NCI-H2227 treated with DMSO at 0.1 percent for 48 hours (cell line): ENCODE results near the gene SORBS1.

Experiments used
- DNase-seq: peaks from one replicate; lab custom pipeline; 2025; lab: John Stamatoyannopoulos, UW

Gene SORBS1

GRCh38 chr10:95343573-95343972, 217.6 kb downstream of the SORBS1 start:
- DNase-seq: no peak

- DNase-seq: no peak
These were observed 219.4 kb downstream of the SORBS1 start for GRCh38 chr10:95341716-95342130.

- no peak for DNase-seq
These were observed 221.3 kb downstream of the SORBS1 start for GRCh38 chr10:95339863-95340262.

- no peak for DNase-seq
These were observed 223.6 kb downstream of the SORBS1 start for GRCh38 chr10:95337423-95338160.

GRCh38 chr10:95336702-95337101, 224.5 kb downstream of the SORBS1 start:
- DNase-seq: no peak

GRCh38 chr10:95335933-95336699, 225.1 kb downstream of the SORBS1 start:
- no peak for DNase-seq

- no peak for DNase-seq
These were observed 226.4 kb downstream of the SORBS1 start for GRCh38 chr10:95334805-95335144.

- DNase-seq: no peak
These were observed 227.0 kb downstream of the SORBS1 start for GRCh38 chr10:95333997-95334804.

- no peak for DNase-seq
These were observed 228.4 kb downstream of the SORBS1 start for GRCh38 chr10:95332666-95333249.

- DNase-seq: no peak
These were observed 229.5 kb downstream of the SORBS1 start for GRCh38 chr10:95331596-95332130.

- DNase-seq: no peak
These were observed 230.2 kb downstream of the SORBS1 start for GRCh38 chr10:95330966-95331453.

GRCh38 chr10:95329296-95329695, 231.9 kb downstream of the SORBS1 start:
- no peak for DNase-seq

GRCh38 chr10:95328013-95328412, 233.2 kb downstream of the SORBS1 start:
- DNase-seq: no peak

GRCh38 chr10:95327367-95327766, 233.8 kb downstream of the SORBS1 start:
- no peak for DNase-seq

GRCh38 chr10:95326396-95326795, 234.8 kb downstream of the SORBS1 start:
- DNase-seq: no peak

- no peak for DNase-seq
These were observed 235.3 kb downstream of the SORBS1 start for GRCh38 chr10:95325863-95326262.

- no peak for DNase-seq
These were observed 236.5 kb downstream of the SORBS1 start for GRCh38 chr10:95324436-95325268.

GRCh38 chr10:95321554-95322301, 239.4 kb downstream of the SORBS1 start:
- no peak for DNase-seq

GRCh38 chr10:95319239-95319638, 241.9 kb downstream of the SORBS1 start:
- DNase-seq: no peak

- no peak for DNase-seq
These were observed 245.7 kb downstream of the SORBS1 start for GRCh38 chr10:95315509-95315908.
